ENCODE results near the gene GP2.

The GP2 gene

DNA sequence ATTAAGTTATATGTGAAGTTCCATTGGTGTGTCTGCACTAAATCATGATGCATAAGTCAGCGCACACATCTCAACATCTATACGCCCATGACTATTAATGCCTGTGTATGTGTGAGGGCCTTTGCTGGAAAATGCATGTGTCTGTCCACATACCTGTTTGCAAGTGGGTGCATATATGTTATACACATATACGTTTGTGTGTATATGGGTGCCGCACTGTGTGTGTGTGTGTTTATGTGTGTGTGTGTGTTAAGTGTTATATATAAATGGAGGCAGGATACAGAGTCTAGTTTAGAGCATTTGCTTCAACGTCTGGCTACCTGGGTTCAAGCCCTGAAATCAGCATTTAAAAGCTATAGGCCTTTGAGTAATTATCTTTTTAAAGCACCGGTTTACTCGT lies 19.5 kb downstream of the GP2 start:
- no peak for DNase-seq (ENCODE audit: low spot score in 2 of 2)
- Mint-ChIP-seq H3K27me3 (peaks cover 4% of the 10 kb centered on the region), H3K4me3 (no peak overlapping the region), H3K4me1 (no peaks in the 10 kb centered on the region), H3K36me3 (no peaks in the 10 kb centered on the region), H3K9me3 (no peaks in the 10 kb centered on the region), H3K27ac (no peak overlapping the region)
- no peak for ATAC-seq (ENCODE audit: low read depth)

- ATAC-seq (ENCODE audit: low read depth) (no peak), DNase-seq (ENCODE audit: low spot score in 2 of 2) (no peak)
- Mint-ChIP-seq H3K4me1 (no peaks in the 10 kb centered on the region), H3K4me3 (no peak overlapping the region), H3K9me3 (no peaks in the 10 kb centered on the region), H3K27me3 (peaks cover 4% of the 10 kb centered on the region), H3K27ac (no peak overlapping the region), H3K36me3 (no peaks in the 10 kb centered on the region)
These were observed 20.1 kb downstream of the GP2 start for GRCh38 chr16:20307240-20307671.

DNA sequence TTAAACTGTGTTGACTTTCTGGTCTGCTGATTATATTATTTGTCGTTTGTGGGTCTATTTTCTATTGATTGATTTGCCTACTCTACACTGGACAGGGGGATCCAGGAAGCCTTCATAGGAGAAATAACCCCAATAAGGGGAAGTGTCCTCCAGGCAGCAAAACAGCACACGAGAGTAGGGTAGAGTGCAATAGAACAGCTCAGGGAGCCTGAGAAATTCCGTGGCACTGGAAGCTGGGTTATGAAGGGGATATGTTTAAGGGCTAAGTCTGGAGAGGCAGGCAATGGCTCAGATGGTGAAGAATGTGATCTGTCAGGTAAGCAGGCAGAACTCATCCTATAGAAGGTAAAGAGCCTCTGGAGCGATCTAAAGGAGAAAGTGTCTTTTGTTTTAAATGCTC lies 20.9 kb downstream of the GP2 start:
- ATAC-seq (ENCODE audit: low read depth) (no peak), DNase-seq (ENCODE audit: low spot score in 2 of 2) (no peak)
- no peaks in the 10 kb centered on the region for H3K9me3 Mint-ChIP-seq

GRCh38 chr16:20303012-20303411 lies 24.3 kb downstream of the GP2 start:
- ATAC-seq (ENCODE audit: low read depth) (no peak), DNase-seq (ENCODE audit: low spot score in 2 of 2) (no peak)
- H3K36me3 Mint-ChIP-seq, result no peaks in the 10 kb centered on the region
- peaks cover 3% of the 10 kb centered on the region for H3K9me3 Mint-ChIP-seq
- H3K4me1 Mint-ChIP-seq, result peaks cover 2% of the 10 kb centered on the region
- no peak overlapping the region for H3K4me3 Mint-ChIP-seq
- H3K27me3 Mint-ChIP-seq, result peaks cover 9% of the 10 kb centered on the region
- no peak overlapping the region for H3K27ac Mint-ChIP-seq

More for the DNA sequence above, 20.9 kb downstream of the GP2 start:
- H3K4me1 Mint-ChIP-seq, result no peaks in the 10 kb centered on the region
- H3K27ac Mint-ChIP-seq, result no peak overlapping the region
- peaks cover 4% of the 10 kb centered on the region for H3K27me3 Mint-ChIP-seq
- no peak overlapping the region for H3K4me3 Mint-ChIP-seq
- no peaks in the 10 kb centered on the region for H3K36me3 Mint-ChIP-seq

GRCh38 chr16:20302389-20302788 lies 24.9 kb downstream of the GP2 start:
- no peak overlapping the region for H3K4me3 Mint-ChIP-seq
- peaks cover 2% of the 10 kb centered on the region for H3K4me1 Mint-ChIP-seq
- no peak for ATAC-seq (ENCODE audit: low read depth)
- no peaks in the 10 kb centered on the region for H3K36me3 Mint-ChIP-seq
- peaks cover 3% of the 10 kb centered on the region for H3K9me3 Mint-ChIP-seq
- no peak for DNase-seq (ENCODE audit: low spot score in 2 of 2)
- peaks cover 9% of the 10 kb centered on the region for H3K27me3 Mint-ChIP-seq
- H3K27ac Mint-ChIP-seq, result no peak overlapping the region

DNA sequence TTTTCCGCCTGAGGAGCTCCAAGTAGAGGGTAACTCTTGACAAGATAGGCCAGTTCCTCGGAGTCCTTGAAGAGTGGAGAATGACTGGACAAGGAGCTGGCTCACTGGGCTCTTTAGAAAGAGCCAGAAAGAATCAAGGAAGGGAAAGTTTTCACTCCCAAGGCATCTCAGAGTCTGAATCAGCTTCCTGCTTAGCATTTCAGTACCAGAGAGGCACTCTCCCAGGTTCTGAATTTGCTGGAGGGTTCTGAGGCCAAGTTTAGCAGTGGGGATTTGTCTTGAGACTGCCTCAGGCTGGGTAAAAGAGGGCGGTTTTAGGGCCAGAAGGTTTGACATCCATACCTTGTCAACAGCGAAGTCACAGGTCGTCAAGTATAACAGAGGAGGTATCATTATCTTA lies 25.5 kb downstream of the GP2 start:
- Mint-ChIP-seq H3K27ac (no peak overlapping the region), H3K4me1 (peaks cover 2% of the 10 kb centered on the region), H3K4me3 (no peak overlapping the region), H3K27me3 (peaks cover 9% of the 10 kb centered on the region), H3K36me3 (no peaks in the 10 kb centered on the region), H3K9me3 (peaks cover 3% of the 10 kb centered on the region)
- ATAC-seq (ENCODE audit: low read depth) (no peak), DNase-seq (ENCODE audit: low spot score in 2 of 2) (no peak)

GRCh38 chr16:20300312-20301097 lies 26.8 kb downstream of the GP2 start:
- Mint-ChIP-seq H3K4me3 (no peak overlapping the region), H3K27me3 (peaks cover 5% of the 10 kb centered on the region), H3K36me3 (no peaks in the 10 kb centered on the region), H3K4me1 (peaks cover 2% of the 10 kb centered on the region), H3K9me3 (peaks cover 3% of the 10 kb centered on the region), H3K27ac (no peak overlapping the region)
- DNase-seq (ENCODE audit: low spot score in 2 of 2), result peak in 1 of 2 donors; percentile 3
- ATAC-seq (ENCODE audit: low read depth), result no peak

DNA sequence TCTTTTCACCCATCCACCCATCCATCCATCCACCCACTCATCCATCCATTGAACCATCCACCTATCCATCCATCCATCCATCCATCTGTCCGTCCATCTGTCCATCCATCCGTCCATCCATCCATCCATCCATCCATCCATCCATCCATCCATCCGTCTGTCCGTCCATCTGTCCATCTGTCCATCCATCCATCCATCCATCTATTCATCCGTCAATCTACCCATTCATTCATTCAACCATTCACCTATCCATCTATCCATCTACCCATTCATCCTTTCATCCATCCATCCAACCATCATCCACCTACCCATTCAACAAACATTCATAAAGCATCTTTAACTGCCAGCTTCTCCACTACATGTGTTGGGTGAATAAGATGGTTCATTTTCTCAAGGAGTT lies 28.9 kb downstream of the GP2 start:
- H3K36me3 Mint-ChIP-seq, result no peaks in the 10 kb centered on the region
- peaks cover 3% of the 10 kb centered on the region for H3K9me3 Mint-ChIP-seq
- peaks cover 5% of the 10 kb centered on the region for H3K27me3 Mint-ChIP-seq
- no peak overlapping the region for H3K4me3 Mint-ChIP-seq
- no peak for DNase-seq (ENCODE audit: low spot score in 2 of 2)
- H3K27ac Mint-ChIP-seq, result no peak overlapping the region
- ATAC-seq (ENCODE audit: low read depth), result no peak
- H3K4me1 Mint-ChIP-seq, result peaks cover 2% of the 10 kb centered on the region

DNA sequence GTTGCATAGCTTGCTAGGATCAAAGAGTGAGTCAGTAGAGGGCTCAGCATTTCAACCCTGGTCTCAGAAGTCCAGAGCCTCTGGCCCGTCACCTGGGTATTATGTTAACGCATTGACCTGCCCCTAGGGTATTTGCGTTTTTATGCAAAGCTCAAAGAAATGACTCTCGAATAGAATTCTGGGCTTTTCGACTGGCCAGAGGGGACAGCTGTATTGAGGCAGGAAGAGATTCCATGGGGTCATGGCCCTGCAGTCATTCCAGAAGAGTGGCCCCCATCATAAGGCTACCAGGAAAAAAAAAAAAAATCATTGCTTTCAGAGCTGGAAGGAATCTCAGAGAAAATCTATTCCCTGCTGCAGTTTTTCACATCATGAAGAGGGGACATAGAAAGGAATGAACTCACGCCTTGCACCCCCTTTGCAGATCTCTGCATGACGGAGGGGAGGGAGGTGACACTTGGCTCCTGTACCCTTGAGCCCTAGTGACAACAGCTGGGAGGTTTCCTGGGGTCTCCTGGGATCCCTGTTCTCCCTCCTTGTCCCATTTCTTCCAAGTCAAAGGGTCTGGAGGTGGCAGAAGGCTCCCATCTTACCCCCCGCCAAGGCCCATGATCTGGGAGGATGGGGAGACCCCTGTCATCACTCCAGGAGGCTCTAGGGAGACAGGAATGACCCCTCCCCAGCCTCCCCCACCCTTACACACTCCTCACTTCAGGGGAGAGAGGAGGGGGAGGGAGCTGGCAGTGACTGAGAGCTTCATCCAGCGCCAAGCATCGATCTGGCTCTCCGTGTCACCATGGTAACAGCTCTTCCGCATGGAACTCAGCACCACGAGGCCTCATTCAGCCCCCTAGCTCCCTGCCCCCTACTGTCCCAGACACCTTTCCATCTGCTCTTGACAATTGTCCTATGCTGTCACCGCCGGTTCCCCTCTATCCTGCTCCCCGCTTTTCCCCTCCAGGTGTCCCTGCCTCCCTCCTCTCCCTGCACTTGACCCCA lies 35.8 kb downstream of the GP2 start:
- ATAC-seq (ENCODE audit: low read depth) (no peak), DNase-seq (ENCODE audit: low spot score in 2 of 2) (no peak)
- H3K4me3 Mint-ChIP-seq, result no peak overlapping the region
- H3K9me3 Mint-ChIP-seq, result no peaks in the 10 kb centered on the region
- no peak overlapping the region for H3K27ac Mint-ChIP-seq
- H3K36me3 Mint-ChIP-seq, result no peaks in the 10 kb centered on the region
- H3K4me1 Mint-ChIP-seq, result no peaks in the 10 kb centered on the region
- H3K27me3 Mint-ChIP-seq, result peaks cover 8% of the 10 kb centered on the region

DNA sequence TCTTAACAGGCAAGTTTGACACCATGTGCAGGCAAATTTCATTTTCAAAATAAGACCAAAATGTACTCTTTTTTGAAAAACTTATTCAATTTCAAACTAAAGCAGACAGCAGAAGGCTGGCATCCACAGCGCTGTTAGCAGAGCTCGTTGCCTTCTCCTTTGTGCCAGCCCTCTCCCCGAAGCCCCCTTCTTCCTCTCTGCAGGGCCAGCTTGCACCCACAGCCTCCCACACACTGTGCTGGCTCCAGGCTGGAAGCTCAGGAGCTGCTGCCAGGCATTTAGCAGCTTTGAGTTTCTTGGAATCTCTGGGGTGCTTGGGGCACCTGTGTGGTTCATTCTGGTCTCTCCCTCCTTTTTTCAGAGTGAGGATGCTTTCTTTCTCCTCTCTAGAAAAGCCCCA lies 37.7 kb downstream of the GP2 start:
- H3K9me3 Mint-ChIP-seq, result peaks cover 1% of the 10 kb centered on the region
- no peaks in the 10 kb centered on the region for H3K4me1 Mint-ChIP-seq
- peaks cover 8% of the 10 kb centered on the region for H3K27me3 Mint-ChIP-seq
- H3K36me3 Mint-ChIP-seq, result no peaks in the 10 kb centered on the region
- no peak overlapping the region for H3K27ac Mint-ChIP-seq
- H3K4me3 Mint-ChIP-seq, result no peak overlapping the region
- no peak for DNase-seq (ENCODE audit: low spot score in 2 of 2)
- ATAC-seq (ENCODE audit: low read depth), result no peak

- DNase-seq (ENCODE audit: low spot score in 2 of 2) (no peak), ATAC-seq (ENCODE audit: low read depth) (no peak)
- Mint-ChIP-seq H3K27me3 (peaks cover 13% of the 10 kb centered on the region), H3K4me3 (no peak overlapping the region), H3K27ac (no peak overlapping the region), H3K9me3 (peaks cover 7% of the 10 kb centered on the region), H3K4me1 (no peaks in the 10 kb centered on the region), H3K36me3 (no peaks in the 10 kb centered on the region)
These were observed 41.3 kb downstream of the GP2 start for GRCh38 chr16:20285993-20286499.

- H3K4me3 Mint-ChIP-seq, result no peak overlapping the region
- ATAC-seq (ENCODE audit: low read depth) (no peak), DNase-seq (ENCODE audit: low spot score in 2 of 2) (no peak)
- H3K4me1 Mint-ChIP-seq, result no peaks in the 10 kb centered on the region
- no peaks in the 10 kb centered on the region for H3K36me3 Mint-ChIP-seq
- H3K9me3 Mint-ChIP-seq, result peaks cover 12% of the 10 kb centered on the region
- no peak overlapping the region for H3K27ac Mint-ChIP-seq
- peaks cover 13% of the 10 kb centered on the region for H3K27me3 Mint-ChIP-seq
These were observed 47.1 kb downstream of the GP2 start for GRCh38 chr16:20280259-20280658.

GRCh38 chr16:20271893-20272292 lies 55.4 kb downstream of the GP2 start:
- no peak overlapping the region for H3K27ac Mint-ChIP-seq
- DNase-seq (ENCODE audit: low spot score in 2 of 2) (no peak), ATAC-seq (ENCODE audit: low read depth) (no peak)
- H3K27me3 Mint-ChIP-seq, result no peaks in the 10 kb centered on the region
- H3K36me3 Mint-ChIP-seq, result no peaks in the 10 kb centered on the region
- H3K4me1 Mint-ChIP-seq, result no peaks in the 10 kb centered on the region
- H3K9me3 Mint-ChIP-seq, result no peaks in the 10 kb centered on the region
- H3K4me3 Mint-ChIP-seq, result no peak overlapping the region

- no peak overlapping the region for H3K4me3 Mint-ChIP-seq
These were observed 58.9 kb downstream of the GP2 start for GRCh38 chr16:20268409-20268808.

More at GRCh38 chr16:20268409-20268808, 58.9 kb downstream of the GP2 start:
- ATAC-seq (ENCODE audit: low read depth) (no peak), DNase-seq (ENCODE audit: low spot score in 2 of 2) (no peak)
- no peaks in the 10 kb centered on the region for H3K9me3 Mint-ChIP-seq
- no peaks in the 10 kb centered on the region for H3K4me1 Mint-ChIP-seq
- no peaks in the 10 kb centered on the region for H3K36me3 Mint-ChIP-seq
- H3K27ac Mint-ChIP-seq, result no peak overlapping the region
- peaks cover 3% of the 10 kb centered on the region for H3K27me3 Mint-ChIP-seq
